ENCODE data around the gene GPHB5.

- TF ChIP-seq EZH2 (IDR thresholded peaks at IDR 0.05; ENCODE audit: low read depth) (no peak), CTCF (conservative IDR thresholded peaks at IDR 0.05) (no peak)
Measured at GRCh38 chr14:63268771-63269170, 50.0 kb downstream of the GPHB5 start.
